HG03457 (cell line): Measurements from ENCODE around the gene PLAU.
"Not testable (repeated sequence)": the region's sequence is repeated elsewhere in the genome, so short reads cannot be mapped to it uniquely, and the experiment has no call there.

Source experiments
- ATAC-seq: cut with Tn5 transposase; IDR thresholded peaks from one replicate; pipeline ENCODE4 v1.9.1; 2021; ENCODE audit warnings: moderate number of reproducible peaks; ENCODE audit not compliant: unreplicated experiment

PLAU gene

DNA sequence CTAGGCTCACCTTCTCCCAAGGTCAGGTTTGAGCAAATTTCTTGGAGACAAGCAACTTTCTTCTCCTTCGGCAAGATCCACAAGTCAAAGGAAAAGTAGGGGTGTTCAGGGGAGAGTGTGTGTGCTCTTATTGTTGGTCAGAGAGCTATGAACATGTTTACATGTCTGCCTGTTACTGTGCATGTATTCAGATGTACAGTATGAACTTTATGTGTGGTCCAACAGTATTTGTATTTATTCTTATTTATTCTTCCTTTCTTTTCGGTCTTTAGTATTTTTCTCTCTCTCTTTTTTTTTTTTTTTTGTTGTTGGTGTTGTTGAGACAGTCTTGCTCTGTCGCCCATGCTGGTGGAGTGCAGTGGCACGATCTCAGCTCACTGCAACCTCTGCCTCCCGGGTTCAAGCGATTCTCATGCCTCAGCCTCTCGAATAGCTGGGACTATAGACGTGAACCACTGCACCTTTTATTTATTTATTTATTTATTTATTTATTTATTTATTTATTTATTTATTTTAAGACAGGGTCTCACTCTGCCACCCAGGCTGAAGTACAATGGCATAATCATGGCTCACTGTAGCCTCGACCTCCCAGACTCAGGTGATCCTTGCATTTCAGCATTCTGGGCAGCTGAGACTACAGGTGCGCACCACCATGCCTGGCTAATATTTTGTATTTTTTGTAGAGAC is 38.2 kb downstream of the PLAU start:
- no peak for ATAC-seq

DNA sequence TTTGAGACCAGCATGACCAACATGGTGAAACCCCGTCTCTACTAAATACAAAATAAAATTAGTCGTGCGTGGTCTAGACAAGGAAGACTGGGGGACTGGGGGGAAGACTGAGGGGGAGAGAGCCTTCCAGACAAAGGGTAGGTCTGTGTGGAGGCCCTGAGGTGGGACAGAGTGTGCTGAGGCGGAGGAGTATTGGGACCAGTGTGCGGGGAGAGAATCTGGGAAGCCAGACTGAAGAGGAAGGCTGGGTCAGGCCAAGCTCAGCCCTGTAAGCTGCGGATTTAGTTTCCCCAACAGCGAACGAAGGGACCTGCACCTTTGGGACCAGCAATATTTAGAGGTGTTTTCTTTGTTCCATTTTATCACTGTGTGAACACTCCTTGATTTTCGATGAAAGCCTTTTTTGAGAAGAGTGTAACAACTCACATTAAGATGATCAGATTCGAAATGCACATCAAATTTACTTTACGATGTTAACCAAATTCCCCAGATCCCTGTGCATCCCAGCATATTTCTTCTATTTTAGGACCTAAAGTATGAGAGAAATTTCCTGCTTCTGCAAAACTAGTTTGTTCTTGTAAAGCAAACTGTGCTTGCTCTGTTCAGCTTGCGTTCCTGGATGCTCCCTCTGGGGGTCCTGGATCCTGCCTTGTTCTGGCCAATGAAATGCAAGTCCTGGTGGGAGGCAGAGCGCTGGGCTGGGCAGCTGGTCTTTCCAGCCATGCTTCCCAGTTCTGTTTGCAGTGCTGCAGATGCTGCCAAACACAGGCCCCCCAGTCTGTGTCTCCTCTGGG is 39.4 kb downstream of the PLAU start:
- no peak for ATAC-seq

DNA sequence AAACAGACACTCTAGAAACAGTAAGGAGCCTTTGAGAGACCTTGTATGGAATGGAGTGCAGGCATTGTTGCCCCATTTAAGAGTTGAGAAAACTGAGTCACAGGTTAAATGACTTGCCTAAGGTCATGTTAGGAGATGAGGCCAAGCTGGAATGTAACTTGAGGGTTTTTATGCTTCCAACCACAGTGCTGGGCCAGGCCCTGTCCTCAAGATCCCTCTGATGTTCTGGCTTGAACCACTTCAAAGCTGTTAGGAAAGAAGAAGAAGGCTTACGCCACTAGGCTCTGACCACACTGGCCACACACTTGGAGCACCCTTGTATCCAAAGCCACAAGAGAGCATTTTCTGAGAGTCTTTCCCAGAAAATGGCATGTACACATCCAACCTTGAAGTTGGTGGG is 42.7 kb downstream of the PLAU start:
- no peak for ATAC-seq

DNA sequence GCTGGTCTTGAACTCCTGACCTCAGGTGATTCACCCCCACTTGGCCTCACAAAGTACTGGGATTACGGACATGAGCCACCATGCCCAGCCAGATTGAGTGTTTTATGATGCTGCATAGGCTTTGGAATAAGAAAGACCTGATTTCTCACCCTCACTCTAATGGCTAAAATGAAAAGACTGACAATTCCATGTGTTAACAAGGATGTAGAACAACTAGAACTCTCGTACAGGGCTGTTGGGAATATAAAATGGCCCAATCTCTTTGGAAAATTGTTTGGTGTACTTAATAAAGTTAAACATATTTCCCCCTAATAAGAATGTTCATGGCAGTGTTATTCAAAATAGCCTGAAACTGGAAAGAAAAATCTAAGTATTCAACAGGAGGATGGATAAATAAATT is 43.8 kb downstream of the PLAU start:
- no peak for ATAC-seq

DNA sequence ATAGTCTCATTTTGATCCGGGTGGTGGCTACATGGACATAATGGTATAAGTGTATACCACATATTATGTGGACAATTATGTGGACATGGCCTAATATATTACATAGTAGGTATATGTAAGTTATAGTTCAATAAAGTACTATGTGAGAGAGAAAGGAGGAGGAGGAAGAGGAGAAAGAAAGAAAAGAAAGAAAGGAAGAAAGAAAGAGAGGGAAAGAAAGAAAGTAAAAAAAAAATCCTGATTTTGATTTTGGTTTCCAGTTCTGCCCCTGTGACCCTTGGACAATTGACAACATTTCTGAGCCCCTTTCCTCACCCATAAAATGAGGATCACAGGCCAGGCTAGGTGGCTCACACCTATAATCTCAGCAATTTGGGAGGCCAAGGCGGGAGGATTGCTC is 44.8 kb downstream of the PLAU start:
- ATAC-seq = no peak

DNA sequence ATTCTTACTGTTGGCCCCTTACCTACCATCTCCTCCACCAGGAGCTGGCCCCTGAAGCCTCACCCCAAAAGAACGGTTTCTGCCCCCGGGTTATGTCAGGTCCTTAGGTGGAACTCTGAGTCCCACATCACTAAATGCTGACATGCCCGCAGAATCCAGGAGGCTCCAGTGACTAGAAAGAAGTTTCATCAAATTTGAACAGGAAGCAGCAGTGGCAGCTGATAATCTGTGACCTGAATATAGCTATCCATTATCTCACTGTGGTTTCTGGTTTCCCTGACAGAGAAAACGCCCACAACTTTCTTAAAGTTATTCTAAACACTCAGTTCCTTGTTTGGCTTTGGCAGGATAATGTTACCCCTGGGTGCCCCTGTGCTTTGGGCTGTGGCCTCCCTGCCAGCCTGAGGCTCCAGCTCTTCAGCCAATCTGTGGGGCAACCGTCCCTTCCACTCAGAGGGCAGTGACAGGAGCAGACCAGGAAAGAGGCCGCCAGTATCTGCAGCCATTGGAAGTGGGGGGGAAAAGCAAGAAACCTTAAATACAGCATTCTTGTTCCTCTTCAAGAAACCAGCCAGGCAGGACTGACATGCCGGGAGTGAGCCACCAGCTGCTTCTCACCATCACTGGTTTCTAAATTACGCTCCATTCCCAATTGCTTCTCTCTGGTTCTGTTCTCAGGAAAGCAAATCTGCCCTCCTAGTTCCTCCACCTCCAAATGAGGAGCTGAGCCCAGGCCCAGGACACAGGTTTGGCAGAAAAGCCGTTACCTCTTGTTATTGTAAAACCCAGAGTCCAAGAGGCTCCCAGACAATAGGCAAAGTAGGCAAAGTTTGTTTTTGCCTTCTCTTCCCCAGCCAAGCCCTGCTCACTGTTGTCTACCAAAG is 45.8 kb downstream of the PLAU start:
- ATAC-seq = no peak

DNA sequence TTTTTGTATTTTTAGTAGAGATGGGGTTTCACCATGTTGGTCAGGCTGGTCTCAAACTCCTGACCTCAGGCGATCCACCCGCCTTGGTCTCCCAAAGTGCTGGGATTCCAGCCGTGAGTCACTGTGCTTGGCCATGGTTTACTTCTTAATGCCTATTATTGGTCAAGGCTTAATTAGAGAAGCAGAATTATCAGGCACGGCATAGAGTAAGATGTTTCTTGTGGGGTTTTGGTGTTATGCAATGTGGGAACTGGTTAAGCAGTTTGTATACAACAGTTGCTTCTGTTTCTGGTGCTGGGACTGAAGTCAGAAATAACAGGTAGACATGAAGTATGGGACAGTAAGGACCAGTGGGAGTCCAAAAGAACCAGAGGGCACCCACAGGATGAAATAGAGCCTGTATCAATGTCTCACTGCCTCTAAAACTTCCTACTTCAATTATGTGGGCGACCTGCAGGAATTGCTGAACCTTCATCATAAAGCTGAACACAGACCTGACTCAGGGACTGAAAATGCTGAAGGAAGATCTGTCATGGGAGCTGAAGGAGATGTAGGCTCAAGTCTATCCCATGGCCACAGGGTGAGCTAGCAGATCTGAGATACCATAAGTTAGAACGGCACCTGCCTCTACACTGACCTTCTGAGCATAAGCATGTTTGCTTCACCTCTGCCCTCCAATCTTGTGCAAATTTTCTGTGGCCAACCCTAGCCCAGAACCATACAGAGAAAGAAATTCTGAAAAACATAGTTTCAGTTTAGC is 48.7 kb downstream of the PLAU start:
- ATAC-seq = no peak

DNA sequence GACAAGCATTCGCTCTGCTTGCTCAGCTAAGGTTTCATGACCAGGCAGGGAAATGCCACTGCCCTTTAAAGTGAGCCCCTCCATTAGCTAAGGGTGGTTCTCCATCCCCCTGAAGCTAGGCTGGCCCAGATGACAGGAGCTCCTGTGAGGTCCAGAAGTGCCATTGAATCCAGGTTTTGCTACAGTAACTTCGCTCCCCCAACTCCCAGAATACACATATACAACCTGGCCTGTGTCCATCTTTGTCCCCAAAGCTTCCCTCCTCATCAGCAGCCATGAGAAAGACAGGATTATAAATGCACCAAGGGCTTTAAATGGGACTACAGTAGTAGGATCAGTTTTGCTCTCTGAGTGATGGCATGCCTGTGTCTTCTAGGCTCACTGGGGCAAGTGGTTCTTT is 51.5 kb downstream of the PLAU start:
- ATAC-seq = no peak

DNA sequence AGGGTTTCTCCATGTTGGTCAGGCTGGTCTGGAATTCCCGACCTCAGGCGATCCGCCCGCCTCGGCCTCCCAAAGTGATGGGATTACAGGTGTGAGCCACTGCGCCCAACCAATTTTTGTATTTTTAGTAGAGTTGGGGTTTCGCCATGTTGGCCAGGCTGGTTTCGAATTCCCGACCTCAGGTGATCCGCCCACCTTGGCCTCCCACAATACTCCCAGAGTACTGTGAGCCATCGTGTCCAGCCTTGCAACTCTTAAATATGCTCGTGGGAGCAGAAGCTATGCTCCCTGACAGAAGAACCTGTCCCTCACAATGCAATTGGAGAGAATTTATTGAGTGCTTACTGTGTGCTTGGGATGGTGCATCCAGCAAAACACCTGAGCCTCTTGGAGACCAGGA is 52.6 kb downstream of the PLAU start:
- not testable (repeated sequence) for ATAC-seq

DNA sequence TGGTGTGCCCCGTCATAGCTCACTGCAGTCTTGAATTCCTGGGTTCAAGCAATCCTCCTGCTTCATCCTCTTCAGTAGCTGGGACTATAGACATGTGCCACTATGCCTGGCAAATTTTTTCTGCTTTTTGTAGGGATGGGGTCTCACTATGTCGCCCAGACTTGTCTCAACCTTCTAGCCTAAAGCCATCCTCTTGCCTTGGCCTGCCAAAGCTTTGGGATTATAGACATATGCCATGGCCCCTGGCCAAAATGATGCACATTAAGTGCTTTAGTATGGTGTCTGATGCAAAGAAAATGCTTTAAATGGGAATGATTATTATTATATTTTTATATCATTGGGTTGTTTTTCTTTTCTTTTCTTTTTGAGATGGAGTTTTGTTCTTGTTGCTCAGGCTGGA is 53.8 kb downstream of the PLAU start:
- ATAC-seq = no peak

DNA sequence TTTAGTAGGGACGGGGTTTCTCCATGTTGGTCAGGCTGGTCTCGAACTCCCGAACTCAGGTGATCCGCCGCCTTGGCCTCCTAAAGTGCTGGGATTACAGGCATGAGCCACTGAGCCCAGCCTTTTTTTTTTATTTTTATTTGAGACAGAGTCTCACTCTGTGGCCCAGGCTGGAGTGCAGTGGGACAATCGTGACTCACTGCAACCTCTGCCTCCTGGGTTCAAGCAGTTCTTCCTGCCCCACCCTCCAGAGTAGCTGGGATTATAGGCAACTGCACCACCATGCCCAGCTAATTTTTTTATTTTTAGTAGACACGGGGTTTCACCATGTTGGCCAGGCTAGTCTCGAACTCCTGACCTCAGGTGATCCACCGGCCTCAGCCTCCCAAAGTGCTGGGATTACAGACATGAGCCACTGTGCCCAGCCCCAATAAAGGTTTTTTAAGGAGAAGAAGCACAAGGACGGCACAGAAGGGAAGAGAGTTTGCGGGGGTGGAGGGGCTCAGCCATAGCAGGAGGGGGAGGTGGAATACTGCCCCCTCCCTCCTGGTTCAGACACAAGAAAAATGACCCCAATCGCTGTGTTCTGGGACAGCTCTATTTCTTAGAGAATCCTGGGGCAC is 54.4 kb downstream of the PLAU start:
- ATAC-seq = not testable (repeated sequence)

DNA sequence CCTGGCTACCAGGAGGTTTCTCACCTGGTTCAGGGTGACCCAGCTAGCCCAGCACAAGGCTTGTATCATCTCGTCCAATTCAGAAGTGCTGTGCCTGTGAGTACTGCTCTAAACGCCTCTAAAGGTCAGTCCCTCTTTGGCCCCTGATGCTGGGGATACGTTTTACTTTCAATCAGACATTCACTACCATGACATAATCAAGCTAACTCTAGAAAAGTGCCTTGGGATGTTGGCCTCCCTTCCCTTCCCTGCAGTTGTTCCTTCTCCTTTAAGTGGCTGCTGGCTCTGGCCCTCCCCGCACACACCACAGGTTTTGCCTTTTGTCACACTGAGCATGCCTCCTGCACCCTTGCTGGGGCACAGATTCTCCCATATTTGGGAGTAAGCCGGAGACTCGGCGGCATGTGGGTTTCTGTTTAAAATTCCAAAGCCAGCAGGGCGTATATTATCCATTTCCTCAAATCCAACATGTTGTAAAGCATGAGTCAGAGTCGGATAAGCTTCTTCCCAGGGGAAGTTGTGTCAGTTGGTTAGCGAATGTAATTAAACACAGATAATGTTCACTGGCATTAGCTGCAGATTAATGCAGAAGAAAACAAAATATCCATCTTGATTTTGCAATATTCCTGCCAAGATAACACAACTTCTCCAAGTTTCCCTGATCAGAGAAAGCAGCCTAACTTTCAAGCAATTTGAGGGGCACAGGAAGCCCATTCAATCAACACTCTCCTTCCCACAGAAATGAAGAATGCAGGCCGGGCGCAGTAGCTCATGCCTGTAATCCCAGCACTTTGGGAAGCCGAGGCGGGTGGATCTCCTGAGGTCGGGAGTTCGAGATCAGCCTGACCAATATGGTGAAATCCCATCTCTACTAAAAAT is 55.2 kb downstream of the PLAU start:
- no peak for ATAC-seq

DNA sequence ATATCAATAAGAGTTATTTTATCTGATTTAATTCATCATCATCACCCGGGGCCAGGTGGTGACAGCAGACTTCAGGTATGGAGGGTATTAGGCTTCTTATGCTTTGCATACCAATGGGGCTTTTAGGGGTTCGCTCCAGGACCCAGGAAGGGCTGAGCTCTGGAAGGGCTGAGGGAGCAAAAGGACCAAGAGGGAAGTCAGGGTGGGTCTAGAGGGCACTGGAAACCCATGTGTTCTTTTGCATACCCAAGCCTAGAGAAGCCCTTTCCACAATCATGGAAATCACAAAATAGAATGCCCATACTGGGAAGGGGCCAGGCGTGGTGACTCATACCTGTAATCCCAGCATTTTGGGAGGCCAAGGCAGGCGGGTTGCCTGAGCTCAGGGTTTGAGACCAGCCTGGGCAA is 56.1 kb downstream of the PLAU start:
- no peak for ATAC-seq
